ENCODE results near the gene MRPS7.
A peak's percentile ranks its signal among the peaks of the same experiment; 100 is the strongest.
"Not testable (repeated sequence)": the region's sequence is repeated elsewhere in the genome, so short reads cannot be mapped to it uniquely, and the experiment has no call there.

The MRPS7 gene

GRCh38 chr17:75242461-75243042 is 19.1 kb upstream of the MRPS7 start:
- no peak for DNase-seq (ENCODE audit: low read depth in 2 of 2, low spot score in 1 of 2)

DNA sequence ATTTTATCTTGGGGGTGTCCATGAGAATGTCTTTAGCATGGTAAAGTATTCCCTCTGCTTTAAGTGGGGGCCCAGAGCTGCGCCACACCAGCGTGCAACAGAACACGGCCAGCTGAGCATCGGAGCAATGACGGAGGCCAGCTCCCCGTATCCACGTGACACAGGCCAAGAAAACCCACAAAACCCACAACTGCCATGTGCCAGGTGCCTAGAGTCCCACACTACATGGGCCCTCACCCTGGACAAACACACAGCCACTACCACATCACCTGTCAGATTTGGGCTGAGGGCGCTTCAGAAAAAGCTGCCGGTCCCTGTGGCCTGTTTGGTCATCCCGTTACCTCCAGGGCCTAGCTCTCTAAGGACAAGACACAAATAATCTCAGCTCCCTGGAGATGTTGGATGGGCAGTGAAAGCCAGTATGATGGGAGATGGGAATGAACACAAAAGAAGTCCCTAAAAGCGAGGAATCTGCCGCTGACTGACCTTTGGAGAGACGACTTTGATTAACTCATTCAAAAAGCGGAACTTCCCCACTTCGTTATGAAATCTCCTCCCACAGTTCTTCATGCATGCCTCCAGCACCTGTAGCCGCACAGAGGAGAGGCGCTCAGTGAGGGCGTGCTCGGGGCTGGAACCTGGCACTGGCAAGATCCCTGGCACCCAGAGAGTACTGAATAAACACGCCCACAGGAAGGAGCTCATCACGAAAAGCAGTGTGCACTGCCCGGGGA is 17.4 kb upstream of the MRPS7 start:
- DNase-seq (ENCODE audit: low read depth in 2 of 2, low spot score in 1 of 2) = no peak

DNA sequence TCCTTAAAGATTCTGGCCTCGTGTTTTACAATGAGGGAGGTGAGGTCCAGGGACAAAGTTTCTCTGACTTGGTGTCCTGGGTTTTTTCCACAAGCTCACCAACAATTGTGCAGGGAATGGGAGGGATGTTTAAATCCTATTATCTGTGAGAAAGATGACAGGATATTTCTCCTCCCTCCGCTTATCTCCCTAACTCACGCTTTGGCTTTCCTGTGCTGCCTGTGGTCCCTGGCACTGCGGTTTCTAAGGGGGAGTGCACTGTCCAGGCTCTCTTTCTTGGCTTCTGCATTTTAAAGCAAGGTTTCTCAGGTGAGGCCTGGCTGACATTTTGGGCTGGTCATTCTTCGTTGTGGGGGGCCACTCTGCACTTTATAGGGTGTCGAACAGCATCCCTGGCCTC is 16.7 kb upstream of the MRPS7 start:
- no peak for DNase-seq (ENCODE audit: low read depth in 2 of 2, low spot score in 1 of 2)

- DNase-seq (ENCODE audit: low read depth in 2 of 2, low spot score in 1 of 2) = no peak
These were observed 15.3 kb upstream of the MRPS7 start for GRCh38 chr17:75246404-75246803.

GRCh38 chr17:75249564-75249963 is 12.1 kb upstream of the MRPS7 start:
- no peak for DNase-seq (ENCODE audit: low read depth in 2 of 2, low spot score in 1 of 2)

DNA sequence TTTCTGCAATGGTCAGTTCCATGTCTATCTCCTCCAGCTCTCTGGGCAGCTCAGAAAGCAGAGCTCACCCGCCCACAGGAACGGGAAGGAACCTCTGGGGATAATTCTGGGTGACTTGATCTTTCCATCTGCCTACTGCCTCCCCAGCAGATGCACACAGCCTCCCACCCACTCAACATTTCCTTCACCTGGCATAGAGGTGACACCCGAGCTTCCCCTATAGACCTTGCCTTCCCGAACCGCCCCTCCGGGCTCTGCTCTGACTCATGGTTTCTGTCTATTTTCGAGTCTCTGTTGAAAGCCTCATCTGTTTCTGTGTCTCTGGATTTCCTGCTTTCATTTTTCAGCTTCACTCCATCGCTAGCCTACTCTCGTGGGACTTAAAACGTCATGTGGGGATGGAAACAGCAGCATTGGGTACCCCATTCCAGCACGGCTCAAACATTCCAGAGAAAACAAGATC is 11.6 kb upstream of the MRPS7 start:
- DNase-seq (ENCODE audit: low read depth in 2 of 2, low spot score in 1 of 2) = peak; percentile 62 to 79

DNA sequence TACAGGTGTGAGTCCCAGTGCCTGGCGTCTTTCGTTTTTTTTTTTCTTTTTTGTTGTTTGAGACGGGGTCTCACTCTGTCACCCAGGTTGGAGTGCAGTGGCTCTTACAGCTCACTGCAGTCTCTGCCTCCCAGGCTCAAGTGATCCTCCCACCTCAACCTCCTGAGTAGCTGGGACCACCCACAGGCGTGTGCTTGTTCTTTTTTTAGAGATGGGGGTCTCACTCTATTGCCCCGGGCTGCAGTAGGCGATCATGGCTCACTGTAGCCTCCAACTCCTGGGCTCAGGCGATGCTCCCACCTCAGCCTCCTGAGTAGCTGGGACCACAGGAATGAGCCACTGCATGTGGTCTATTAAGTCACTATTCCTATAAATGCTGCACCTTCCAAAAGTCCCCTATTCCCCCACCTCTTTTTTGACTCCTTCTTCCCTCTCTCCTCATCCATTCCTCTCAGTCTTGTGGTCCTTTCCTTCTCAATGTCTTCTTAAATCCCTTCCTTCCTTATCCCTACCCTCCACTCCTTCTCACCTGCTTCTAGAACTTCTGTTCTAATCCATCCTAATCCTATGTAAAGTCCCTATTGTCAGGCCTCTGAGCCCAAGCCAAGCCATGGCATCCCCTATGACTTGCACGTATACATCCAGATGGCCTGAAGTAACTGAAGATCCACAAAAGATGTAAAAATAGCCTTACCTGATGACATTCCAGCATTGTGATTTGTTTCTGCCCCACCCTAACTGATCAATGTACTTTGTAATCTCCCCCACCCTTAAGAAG is 9.5 kb upstream of the MRPS7 start:
- no peak for DNase-seq (ENCODE audit: low read depth in 2 of 2, low spot score in 1 of 2)

DNA sequence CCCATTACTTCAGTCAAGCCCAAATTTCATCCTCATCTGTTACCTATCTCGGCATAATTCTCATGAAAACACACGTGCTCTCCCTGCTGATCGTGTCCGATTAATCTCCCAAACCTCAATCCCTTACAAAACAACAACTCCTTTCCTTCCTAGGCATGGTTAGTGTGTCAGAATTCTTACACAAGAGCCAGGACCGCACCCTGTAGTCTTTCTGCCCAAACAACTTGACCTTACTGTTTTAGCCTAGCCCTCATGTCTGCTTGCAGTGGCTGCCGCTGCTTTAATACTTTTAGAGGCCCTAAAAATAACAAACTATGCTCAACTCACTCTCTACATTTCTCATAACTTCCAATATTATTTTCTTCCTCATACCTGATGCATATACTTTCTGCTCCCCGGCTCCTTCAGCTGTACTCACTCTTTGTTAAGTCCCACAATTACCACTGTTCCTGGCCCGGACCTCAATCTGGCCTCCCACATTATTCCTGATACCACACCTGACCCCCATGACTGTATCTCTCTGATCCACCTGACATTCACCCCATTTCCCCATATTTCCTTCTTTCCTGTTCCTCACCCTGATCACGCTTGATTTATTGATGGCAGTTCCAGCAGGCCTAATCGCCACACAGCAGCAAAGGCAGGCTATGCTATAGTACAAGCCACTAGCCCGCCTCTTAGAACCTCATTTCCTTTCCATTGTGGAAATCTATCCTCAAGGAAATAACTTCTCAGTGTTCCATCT is 5.6 kb upstream of the MRPS7 start:
- not testable (repeated sequence) for DNase-seq (ENCODE audit: low read depth in 2 of 2, low spot score in 1 of 2)

DNA sequence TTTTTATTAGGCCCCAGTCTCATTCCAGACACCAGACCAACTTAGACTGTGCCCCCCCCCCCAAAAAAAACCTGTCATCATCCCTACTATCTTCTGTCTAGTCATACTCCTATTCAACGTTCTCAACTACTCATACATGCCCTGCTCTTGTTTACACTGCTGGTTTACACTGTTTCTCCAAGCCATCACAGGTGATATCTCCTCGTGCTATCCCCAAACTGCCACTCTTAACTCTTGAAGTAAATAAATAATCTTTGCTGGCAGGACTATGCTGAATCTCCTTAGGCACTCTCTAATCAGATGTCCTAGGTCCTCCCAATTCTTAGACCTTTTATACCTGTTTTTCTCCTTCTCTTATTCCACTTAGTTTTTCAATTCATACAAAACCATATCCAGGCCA is 4.5 kb upstream of the MRPS7 start:
- DNase-seq (ENCODE audit: low read depth in 2 of 2, low spot score in 1 of 2) = not testable (repeated sequence)

DNA sequence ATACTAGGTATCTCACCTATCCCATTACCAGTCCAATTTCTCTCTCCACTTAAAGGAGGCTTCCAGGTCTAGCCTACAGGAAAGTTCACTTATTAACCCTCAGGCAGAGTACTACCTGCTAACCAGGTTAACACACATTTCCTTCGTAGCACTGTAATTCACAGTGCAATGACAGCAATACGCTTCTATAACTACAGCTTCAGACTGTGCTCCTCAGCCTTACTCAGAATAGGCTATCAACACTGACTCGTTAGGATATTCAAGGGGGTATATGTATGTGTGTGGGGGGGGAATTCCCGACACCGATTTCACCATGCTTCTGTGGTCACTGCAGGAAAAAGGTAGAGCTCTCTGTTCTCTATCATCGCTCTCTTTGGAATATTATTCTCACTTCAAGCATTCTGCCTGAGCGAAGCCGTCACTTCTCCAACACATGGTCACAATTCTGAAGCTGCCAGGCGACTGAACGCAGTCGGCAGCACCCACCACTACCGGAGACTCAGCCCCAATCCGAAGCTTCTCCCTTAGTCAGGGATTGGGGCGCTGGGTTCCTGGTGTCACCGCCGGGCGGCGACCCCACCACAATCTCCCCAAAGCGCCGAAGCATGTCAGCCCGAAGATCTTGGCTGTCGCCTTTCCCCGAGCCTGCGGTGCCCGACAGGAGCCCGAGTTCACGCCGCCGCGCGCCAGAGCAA is 891 bp upstream of the MRPS7 start:
- DNase-seq (ENCODE audit: low read depth in 2 of 2, low spot score in 1 of 2) = peak; percentile 21 to 24

DNA sequence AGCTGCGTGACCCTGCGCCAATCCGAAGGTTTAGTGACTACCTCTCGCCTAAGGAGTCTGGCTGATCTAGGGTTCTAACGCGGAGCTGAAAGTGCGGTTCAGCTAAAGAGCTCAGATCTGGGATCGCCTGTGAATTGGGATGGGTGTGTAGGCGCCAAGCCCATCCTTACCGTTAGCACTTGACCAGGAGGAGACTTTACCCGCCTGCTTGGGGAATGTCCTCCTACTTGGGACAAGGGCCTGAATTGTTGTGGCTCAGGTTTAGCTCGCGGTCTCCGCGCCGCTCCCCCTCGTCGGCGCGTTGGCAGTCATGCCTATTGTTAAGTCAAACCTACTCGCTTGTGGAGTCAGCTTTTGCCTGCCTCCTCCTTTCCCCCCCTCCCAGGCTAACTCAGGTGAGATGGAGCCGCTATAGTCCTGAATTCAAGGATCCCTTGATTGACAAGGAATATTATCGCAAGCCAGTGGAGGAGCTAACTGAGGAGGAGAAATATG is 480 bp downstream of the MRPS7 start:
- DNase-seq (ENCODE audit: low read depth in 2 of 2, low spot score in 1 of 2) = no peak

DNA sequence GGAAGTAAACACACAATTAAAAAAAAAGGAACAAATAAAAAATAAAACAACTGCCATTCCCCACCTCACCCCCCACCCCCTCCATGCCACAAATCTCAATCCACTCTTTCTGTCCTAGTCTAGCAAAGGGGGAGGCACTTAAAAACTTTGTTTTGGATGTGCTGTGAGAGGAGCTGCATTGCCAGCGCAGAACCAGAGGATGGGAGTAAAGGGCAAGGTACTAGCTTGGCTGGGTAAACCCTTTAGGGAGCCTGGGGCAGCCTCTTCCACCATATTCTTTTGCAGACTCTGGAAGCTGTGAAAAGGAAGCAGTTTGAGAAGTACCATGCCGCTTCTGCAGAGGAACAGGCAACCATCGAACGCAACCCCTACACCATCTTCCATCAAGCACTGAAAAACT is 1.4 kb downstream of the MRPS7 start:
- DNase-seq (ENCODE audit: low read depth in 2 of 2, low spot score in 1 of 2) = no peak

DNA sequence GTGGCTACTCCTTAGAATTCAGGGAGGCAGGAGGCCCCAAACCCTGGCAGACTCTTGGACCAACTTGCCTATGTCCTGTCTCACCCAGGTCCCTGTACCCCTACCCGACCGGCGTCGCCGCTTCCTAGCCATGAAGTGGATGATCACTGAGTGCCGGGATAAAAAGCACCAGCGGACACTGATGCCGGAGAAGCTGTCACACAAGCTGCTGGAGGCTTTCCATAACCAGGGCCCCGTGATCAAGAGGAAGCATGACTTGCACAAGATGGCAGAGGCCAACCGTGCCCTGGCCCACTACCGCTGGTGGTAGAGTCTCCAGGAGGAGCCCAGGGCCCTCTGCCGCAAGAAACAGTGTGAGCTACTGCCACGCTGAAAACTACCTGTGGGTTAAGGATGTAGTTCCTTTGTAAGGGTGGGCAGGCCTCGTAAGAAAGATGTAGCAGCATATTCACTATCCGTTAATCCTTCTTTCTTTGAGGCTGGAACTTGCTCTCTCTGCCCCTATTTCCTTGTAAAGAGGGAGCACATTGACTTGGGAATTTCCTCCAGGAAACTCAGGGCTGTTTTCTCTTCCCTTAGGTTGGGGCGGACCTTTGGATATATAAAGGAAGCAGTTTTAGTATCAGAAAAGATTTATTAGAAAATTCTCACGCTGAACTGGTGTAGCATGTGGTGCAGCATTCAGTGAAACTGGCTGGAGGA is 4.1 kb downstream of the MRPS7 start:
- no peak for DNase-seq (ENCODE audit: low read depth in 2 of 2, low spot score in 1 of 2)

GRCh38 chr17:75266316-75267152 is 4.9 kb downstream of the MRPS7 start:
- no peak for DNase-seq (ENCODE audit: low read depth in 2 of 2, low spot score in 1 of 2)

DNA sequence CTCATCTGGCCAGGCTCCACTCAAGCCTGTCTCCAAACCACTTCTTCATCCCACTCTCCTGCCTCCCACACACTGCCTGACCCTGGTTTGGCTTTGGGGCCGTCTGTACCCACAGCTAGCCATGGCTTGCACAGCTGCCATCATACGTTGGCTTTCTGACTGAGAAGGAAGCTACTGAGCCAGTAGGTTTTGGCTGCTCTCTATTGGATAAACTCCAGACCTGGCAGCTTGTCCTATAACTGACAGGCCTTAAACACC is 5.4 kb downstream of the MRPS7 start:
- DNase-seq (ENCODE audit: low read depth in 2 of 2, low spot score in 1 of 2) = no peak

GRCh38 chr17:75267411-75268232 is 5.9 kb downstream of the MRPS7 start:
- DNase-seq (ENCODE audit: low read depth in 2 of 2, low spot score in 1 of 2) = no peak

- no peak for DNase-seq (ENCODE audit: low read depth in 2 of 2, low spot score in 1 of 2)
These were observed 8.2 kb downstream of the MRPS7 start for GRCh38 chr17:75269844-75270217.

- peak in 1 of 2 donors; percentile 24 for DNase-seq (ENCODE audit: low read depth in 2 of 2, low spot score in 1 of 2)
These were observed 8.7 kb downstream of the MRPS7 start for GRCh38 chr17:75270218-75270965.
